Urothelium cell line (cell line): ENCODE results near the gene ATP2C2.

Experiments
- DNase-seq: peaks from one replicate; pipeline ENCODE4 v3.0.0; 2011; ENCODE audit warnings: low spot score, mixed read lengths
- FAIRE-seq: peaks from 2 replicates; lab custom pipeline; 2011; peaks lifted over from hg19 to GRCh38; lab: Jason Lieb, UNC

Gene ATP2C2

DNA sequence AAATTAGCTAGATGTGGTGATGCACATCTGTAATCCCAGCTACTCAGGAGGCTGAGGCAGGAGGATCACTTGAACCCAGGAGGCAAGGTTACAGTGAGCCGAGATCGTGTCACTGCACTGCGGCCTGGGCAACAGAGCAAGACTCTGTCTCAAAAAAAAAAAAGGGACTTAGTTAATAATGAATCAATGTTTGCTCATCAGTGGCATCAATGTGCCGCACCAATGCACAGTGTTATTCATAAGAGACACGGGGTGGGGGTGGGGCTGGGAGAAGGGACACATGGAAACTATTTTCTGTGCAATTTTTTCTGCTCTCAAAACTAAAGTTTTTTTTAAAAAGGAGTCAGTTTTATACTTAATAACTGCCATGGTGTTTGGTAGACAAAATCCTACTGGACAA lies 6.8 kb upstream of the ATP2C2 start:
- FAIRE-seq, result no peak
- DNase-seq, result no peak

DNA sequence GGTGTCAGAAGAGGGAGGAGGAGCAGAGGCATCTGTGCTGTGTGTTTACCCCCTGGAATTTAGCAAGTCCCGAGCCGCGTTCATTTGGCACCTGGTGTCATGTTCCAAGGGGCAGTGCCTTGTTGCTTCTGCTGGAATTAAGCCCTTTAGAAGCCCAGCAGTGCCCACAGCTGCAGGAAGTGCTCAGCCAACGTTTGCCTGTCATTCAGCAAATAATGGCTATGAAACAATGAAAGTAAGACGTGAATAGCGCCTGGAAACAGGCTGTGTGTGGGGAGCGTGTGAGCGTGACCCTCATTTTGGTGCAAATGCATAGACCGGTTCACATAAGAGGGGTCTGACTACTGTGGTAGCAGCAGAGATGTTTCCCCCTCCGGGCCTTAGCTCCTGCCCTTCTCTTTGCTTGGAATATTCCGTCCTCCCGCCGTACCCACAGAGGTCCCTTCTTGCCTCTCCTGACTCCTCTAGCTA lies 5.8 kb upstream of the ATP2C2 start:
- DNase-seq (no peak), FAIRE-seq (no peak)

DNA sequence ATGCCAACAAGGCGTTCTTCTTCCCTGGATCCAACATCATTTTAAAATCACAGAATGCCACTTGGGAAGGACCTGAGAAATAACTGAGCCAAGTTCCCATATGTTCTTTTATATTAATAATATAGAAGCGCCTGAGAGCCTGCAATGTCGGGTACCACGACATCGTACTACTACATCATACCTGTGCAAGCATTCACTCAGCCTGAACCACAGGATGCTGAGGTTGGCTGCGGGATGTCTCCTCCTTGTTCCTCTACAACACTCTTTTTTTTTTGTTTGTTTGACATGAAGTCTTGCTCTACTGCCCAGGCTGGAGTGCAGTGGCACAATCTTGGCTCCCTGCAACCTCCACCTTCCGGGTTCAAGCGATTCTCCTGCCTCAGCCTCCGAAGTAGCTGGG lies 2.1 kb upstream of the ATP2C2 start:
- DNase-seq (no peak), FAIRE-seq (no peak)

DNA sequence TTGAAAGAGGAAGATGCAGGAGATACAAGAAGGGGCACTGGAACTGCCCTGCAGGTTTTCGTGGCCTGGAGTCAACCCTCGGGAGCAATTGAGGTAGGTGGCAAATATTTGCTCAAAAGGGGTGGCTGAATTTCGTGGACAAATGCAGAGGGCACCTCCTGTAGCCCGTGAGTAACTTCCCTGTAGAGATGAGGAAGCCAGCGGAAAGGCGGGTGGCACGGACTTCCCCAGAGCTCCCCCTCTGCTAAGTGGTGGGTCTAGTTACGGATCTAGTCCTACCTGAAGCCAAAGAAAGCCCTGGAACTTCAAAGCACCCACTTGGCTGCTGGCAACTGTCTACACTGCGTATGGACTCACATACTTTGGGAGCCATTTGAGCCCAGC lies 1.0 kb upstream of the ATP2C2 start:
- FAIRE-seq (no peak), DNase-seq (no peak)

DNA sequence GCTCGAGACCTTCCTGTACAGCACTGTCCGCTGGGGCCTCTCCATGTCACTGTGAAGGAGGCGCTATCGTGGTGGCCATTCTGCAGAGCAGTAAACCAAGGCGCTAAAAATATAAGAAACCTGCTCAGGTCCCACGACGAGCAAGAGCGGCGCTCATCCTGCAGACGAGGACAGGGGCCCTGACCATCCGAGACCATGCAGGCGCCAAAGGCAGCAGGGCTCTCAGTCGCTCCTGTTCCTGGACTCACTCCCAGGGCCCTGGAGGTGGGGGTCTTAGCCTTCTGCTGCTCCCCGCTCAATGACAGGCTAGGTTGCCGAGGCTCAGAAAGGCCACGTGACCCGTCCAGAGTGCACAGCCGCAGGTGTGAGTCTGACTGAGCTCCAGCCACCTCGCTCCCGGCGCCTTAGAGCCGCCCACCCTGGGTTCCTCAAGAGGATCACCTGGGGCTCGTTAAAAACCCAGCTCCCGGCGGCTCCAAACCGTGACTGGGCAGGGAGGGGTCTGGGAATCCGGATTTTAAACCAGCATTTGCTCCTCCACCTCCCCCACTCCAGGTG lies 509 bp upstream of the ATP2C2 start:
- FAIRE-seq (no peak), DNase-seq (no peak)

DNA sequence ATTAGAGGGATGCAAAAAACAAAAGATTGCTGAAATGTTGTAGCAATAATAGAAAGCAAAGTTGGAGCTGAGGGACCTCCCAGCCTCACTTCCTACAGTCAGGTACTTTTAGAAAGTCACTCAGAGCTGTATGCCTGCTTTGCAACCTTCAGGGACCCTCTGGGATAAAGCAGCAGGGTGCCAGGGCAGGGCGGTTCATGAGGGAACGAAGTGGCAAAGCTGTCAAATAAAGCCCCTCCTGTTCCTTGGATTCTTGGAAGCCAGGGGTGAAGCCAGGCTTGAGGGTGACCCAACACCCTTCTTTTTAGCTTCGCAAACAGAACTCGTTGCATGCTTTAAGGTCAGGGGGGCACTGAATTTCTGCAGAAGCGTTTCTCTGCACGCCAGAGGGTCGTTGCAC lies 767 bp downstream of the ATP2C2 start:
- no peak for DNase-seq
- no peak for FAIRE-seq

DNA sequence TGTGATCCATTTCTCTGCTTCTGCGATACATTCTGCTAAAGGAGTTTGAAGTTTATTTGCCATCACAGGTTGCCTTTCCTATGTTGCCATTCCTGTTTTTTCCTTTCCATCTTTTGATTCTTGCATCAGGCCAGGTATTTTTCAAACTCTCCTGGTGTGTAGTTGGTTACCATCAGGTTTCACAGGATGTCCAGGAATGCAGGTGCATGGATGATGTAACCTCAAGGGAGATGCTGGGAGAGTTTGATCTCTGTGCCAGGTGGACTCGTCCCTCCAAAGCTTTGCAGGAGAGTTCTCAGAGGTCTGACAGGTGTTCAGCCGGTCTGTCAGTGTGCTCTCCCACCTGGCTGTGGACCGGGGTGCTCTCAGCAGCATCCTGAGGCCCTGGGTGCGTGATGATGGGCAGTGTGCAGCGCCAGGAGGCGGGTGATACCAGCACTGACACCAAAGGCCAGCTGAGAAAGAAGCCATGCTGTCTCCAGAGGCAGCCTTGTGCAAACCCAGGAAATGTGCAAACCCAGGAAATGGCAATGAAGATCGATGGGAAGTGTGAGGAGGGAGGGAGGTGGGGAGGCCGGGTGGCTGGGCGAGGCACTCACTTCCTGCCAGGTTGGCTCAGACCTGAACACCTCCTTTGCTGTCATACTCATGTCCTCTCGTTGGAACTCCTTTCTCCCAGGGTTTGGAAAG lies 1.7 kb downstream of the ATP2C2 start:
- no peak for DNase-seq
- no peak for FAIRE-seq

DNA sequence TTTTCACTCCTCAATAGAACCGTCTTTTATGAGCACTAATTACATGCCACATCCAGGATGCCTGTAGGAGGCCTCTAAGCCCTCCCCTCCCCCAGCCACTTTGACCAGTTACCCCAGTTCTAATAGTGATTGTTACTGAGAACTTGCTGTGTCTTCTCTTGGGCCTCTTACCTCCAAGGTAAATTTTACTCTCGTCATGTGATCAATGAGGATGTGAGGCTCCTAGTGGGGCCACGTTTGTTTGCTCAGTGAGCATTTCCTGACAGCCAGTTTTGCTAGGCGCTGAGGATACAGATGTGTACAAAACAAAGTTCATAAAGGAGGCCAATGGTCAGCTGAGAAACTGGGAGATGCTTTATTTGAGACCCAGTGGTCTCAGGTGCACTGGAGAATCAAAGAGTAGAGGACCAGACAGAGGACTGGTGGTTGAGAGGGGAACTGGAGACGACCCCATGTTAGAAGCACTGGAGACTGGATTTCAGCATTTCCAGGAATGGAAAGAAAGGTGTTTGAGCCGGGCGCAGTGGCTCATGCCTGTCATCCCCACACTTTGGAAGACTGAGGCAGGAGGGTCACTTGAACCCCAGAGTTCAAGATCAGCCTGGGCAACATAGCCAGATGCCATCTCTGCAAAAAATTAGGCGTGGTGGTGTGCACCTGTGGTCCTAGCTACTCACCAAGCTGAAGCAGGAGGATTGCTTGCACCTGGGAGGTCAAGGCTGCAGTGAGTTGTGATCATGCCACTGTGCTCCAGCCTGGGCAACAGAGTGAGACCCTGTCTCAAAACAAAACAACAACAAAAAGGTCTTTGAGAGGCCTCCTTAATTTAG lies 2.6 kb downstream of the ATP2C2 start:
- FAIRE-seq, result no peak
- DNase-seq, result no peak

DNA sequence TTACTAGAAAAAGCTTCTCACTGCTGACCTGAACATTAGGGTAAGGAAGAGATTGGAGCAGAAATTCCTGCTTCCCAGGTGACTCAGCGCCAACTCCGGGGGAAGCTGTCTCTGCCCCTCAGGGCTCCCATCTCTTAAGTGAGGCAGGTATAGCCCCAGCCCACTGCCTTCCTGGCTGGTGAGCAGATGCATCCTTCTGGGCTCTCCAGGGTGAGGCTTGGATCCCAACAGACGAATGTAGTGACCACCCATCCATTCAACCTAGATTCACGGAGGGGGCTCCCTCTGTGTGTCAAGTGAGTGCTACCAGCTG lies 3.2 kb downstream of the ATP2C2 start:
- FAIRE-seq (no peak), DNase-seq (no peak)

DNA sequence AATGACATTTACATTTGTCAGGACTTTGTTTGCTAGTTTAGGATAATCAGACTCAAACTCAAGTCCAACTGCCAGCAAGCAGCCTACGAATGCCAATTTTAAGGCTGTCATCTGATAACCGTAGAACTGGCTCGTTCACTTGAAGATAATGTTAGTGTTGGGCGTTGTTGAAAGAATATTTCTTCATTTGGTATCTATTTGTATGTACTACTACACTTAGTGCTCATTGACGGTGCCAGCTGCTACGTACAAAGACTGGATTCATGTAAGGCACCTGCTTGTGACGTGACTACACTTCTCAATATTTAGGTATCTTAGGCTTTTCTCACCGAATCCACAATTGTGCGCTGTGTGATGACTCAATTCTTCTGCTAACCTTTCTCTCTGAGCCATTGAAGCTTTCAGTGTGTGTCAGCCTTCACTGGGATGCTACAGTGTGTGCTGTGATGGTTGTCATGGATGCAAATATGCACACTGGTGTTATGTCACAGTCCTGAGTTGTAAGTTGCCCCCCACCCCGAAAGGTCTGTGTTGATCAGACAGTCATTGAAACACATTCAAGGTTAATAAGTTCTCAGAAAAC lies 5.7 kb downstream of the ATP2C2 start:
- no peak for FAIRE-seq
- no peak for DNase-seq

DNA sequence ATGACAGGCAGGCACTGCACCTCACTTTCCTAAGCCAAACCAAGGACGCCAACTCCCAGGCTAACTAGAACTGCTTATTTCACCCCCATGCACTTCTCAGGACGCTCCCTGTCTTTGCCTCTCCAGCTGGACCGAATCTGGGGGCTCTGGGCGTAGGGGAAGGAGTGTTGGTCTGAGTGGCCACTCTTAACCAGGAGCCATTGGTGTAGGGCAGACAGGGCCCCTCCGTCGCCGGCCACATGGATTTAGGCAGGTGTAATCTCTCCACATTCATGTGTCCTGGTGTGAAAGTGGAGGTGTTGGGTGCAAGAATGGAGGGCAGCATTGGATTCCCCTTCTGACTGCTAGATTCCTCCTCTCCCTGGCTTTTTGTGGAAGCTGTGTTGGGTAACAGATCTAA lies 9.8 kb downstream of the ATP2C2 start:
- FAIRE-seq, result no peak

DNA sequence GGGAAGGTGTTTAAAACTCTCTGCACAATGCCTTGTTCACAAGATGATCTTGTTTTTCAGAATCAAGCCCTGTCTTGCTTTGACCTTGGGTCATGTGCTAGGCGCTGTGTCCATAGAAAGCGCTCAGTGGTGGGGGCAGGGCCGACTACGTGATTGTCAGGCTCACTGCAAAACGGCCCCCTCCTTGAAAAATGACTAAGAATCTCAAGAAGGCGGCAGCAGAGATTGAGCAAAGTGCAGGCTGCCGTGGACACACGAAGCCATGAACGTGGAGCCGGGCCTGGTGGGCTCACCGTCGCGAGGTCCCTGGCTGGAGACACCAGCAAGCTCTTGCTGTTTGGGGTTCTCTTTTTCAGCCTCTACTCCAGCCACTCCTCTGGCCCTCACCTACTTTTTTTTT lies 10.2 kb downstream of the ATP2C2 start:
- DNase-seq, result no peak
- FAIRE-seq, result no peak

More for the DNA sequence above, 9.8 kb downstream of the ATP2C2 start:
- no peak for DNase-seq

DNA sequence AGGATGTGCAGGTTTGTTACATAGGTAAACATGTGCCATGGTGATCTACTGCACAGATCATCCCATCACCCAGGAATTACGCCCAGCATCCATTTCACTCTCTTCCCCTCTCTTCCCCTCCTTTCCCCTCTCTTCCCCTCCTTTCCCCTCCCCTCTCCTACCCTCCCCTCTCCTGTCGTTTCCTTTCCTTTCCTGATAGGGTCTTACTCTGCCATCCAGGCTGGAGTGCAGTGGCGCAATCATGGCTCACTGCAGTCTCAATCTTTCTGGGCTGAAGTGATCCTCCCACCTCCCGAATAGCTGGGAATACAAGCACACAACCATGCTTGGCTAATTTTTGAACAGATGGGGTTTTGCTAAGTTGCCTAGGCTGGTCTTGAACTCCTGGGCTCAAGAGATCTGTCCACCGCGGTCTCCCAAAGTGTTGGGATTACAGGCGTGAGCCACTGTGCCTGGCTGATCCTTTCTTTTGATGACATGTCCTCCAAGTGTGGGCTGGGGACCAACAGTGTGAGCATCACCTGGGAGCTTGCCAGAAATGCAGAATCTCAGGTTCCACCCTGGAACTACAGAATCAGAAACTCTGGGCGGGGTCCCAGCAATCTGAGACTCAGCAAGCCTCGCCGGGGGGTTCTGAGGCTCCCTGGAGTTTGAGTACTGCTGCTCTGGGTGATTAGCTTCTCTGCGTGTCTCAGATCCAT lies 10.8 kb downstream of the ATP2C2 start:
- FAIRE-seq, result no peak
- no peak for DNase-seq

DNA sequence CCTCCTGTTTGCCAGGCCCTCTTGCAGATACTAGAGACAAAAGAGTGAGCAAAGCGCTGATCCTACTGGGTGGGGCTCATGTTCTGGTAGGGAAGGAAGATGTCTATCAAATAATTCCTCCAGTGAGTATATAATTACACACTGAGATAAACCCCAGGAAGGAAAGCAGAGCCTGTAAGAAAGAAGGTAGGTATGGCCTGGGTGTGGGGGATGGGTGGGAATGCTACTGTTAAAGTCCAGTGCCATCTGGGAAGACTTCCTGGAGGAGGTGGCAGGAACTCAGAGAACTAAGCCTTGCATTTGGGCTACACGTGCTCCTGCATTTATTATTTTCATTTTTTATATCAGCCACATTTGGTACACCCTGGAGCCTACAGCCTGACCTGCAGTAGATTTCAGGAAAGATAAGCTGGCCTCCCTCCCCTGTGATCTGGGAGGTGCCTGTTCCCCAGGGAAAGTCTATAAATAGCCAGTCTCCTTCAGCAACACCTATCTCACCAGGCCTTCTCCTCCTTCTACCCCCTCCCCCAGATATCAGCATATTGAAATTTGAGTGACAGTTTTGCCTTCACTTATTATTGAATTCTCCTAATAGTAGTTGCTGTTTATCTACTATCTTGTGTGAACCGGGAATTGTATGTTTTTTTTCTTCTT lies 11.5 kb downstream of the ATP2C2 start:
- no peak for FAIRE-seq
- no peak for DNase-seq

DNA sequence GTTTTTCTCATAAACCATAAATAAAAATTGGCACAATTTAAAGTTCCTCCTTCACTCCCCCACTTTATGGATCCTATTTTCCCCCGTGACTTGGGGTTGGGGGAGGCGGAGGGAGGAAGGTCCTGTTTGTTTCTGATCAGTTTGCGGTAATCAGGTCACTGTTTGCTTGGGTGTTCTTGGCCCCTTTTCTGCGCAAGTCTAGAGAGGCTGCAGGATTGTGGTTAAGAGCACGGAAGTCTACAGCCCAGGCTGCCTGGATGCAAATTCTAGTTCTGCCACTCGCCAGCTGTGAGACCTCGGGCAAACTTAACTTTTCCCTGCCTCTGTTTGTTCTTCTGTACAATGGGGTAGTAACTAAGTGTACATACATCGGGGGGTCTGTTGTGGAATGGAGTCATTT lies 12.1 kb downstream of the ATP2C2 start:
- FAIRE-seq, result no peak

DNA sequence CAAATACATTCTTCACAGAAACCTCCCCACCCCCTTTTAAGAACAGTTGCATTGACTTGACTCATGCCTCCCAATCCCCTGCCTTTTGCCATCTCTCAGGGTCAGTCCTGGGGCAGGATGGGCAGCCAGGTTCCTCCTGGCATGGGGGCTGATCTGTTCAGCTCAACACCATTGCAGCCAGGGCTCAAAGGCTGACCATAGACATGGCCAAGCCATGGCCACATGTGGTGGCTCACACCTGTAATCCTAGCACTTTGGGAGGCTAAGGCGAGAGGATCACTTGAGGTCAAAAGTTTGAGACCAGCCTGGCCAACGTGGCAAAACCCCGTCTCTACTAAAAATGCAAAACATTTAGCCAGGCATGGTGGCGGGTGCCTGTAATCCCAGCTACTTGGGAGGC lies 14.1 kb downstream of the ATP2C2 start:
- FAIRE-seq (no peak), DNase-seq (no peak)

More for the DNA sequence above, 12.1 kb downstream of the ATP2C2 start:
- DNase-seq, result no peak

DNA sequence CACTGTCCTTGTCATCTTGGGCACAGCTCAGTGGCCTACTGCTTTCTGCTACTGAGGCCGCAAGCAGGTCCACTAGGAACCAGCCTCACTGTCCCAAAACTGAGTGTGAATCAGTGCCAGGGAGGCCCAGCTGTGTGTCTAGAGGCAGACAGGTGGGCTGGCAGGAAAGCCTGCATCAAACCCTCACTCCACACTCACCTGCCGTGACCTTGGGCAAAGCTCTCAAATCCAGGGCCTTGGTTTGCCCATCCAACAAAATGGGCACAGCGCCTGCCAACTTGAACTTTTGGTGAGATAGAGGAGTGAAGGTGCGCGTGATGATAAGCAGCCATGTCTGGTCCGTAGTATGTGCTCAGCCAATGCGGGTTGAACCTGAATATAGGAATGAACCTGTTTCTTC lies 14.8 kb downstream of the ATP2C2 start:
- no peak for DNase-seq
- FAIRE-seq, result no peak

DNA sequence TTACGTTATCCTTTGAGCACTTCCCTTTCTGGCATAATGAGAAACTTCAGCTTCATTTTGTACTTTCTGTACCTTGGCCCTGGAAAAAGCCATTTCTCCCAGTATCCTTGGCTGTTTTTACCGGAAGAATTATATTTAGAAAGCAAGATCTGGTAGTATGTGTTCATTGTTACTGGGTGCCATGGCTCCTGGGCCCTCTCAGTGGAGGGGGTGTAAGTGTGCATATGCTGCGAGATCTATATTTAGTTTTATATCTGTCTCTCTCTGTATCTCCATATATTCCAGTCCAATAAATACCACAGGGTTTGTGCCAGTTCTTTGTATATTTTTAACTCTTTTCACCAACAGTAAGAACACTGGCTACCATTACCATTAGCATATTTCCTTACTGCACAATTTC lies 17.7 kb downstream of the ATP2C2 start:
- DNase-seq, result no peak
- no peak for FAIRE-seq

DNA sequence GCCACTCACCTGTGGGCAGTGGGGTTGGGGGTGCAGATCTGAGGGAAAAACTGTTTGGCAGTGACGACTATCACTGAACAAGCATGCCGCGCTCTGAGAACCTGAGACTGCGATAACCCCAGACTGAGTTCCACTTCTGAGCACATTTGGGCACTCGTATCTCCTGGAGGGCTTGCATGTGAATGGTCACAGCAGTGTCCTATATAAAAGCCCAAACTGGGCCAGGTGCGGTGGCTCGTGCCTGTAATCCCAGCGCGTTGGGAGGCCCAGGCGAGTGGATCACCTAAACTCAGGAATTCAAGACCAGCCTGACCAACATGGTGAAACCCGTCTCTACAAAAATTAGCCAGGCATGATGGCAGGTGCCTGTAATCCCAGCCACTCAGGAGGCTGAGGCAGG lies 18.7 kb downstream of the ATP2C2 start:
- no peak for FAIRE-seq

DNA sequence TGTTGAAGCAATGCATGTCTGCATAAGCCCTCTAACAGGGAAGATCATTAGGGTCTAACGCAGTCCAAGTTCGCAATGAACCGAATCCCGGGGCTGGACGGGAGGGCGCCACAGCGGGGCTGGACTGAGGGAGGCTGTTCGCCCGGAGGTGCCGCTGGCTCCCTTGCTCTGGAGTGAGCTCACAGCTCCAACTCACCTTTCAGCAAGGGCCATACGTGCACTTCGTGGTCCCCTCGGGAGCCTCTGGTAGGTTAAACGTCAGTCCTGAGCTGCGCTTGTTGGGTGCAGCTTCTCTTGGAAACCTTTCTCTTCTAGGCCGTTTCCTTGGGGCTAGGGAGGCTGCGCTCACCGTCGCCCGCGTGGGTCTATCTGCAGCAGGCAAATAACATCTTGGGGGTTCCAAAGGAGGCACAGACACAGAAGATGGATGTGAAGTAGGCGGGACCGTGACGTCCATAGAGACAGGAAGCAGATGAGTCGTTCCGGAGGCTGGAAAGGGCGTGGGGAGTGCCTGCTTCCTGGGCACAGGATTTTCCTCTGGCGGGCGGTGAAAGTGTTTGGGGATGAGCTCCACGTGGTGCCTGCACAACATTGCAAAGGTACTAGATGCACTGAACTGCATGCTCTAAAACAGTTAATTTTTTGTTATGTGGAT lies 21.9 kb downstream of the ATP2C2 start:
- no peak for DNase-seq

More for the DNA sequence above, 18.7 kb downstream of the ATP2C2 start:
- DNase-seq, result no peak

More for the DNA sequence above, 21.9 kb downstream of the ATP2C2 start:
- FAIRE-seq, result no peak
